AG09319 (cell line): ENCODE results near the gene KRT3.

ENCODE experiments used
- DNase-seq: peaks from one replicate; pipeline ENCODE4 v3.0.0-alpha.2; 2010; ENCODE audit warnings: low read depth; ENCODE audit errors: extremely low read depth
- TF ChIP-seq, protein P1 (sequence below): IDR thresholded peaks from 2 replicates; pipeline ENCODE4 v1.5.1; 2011; ENCODE audit warnings: low read depth, mild to moderate bottlenecking, inconsistent platforms, low read length, moderate library complexity

Gene KRT3

DNA sequence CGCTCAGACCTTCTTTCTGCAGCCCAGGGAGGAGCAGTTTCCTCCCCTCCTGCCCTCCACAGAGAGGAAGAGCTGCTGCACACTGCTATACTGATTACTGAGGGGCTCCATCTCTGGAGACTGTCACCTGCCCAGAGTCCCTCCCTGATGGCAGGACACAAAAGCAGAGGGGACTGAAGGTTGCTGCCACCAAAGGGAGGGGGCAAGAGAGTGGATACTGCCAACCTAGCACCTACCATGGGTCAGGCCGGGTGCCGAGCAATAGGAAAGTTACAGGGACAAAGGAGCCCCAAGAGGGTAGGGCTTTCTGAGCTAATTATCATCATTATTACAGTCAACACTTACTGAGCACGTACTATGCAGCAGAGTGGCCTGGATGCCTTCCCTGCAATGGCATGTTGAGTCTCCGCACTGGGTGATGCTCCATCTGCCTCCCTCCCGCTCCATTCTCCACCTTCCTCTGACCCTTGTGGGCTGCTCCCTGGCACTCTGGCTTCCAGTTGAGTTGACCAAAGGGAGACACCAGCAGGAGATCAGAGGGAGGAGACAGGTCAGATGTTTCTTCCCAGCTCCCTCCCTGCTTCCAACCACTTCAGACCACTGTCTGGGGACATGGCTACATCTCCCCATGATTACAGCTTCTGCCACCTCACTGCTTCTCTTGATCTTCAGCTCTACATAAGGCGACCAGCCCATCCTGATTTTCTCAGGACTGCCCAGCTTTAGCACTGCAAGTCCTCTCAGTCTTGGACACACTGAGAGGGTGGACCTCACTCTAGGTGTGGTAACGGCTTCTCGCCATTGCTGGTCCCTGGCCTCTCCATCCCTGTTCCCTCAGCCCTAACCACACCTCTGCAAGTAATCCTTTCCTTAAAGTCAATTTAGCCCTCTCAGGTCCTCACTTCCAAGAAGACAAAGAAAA lies 40.8 kb upstream of the KRT3 start:
- TF ChIP-seq, protein P1, sequence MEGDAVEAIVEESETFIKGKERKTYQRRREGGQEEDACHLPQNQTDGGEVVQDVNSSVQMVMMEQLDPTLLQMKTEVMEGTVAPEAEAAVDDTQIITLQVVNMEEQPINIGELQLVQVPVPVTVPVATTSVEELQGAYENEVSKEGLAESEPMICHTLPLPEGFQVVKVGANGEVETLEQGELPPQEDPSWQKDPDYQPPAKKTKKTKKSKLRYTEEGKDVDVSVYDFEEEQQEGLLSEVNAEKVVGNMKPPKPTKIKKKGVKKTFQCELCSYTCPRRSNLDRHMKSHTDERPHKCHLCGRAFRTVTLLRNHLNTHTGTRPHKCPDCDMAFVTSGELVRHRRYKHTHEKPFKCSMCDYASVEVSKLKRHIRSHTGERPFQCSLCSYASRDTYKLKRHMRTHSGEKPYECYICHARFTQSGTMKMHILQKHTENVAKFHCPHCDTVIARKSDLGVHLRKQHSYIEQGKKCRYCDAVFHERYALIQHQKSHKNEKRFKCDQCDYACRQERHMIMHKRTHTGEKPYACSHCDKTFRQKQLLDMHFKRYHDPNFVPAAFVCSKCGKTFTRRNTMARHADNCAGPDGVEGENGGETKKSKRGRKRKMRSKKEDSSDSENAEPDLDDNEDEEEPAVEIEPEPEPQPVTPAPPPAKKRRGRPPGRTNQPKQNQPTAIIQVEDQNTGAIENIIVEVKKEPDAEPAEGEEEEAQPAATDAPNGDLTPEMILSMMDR, result no peak
- no peak for DNase-seq

DNA sequence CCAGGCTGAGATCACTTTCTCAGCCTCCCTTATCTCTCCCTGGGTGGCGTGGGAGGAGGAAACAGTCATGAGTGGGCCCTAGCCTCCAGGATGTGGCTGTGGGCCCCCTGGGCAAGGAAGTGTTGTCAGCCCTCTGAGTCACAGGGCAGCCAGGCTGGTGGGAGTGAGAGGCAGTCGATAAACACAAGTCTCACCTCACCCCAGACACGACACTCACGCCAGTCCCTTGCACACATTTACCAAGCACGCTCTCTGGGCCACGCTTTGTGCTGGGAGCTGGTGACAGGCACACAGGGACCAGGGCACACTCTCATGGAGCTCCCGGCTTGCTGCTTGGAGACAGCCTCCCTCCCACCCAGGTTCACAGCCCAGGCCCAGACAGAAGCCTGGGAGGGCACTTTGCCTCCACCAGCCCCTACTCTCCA lies 40.1 kb upstream of the KRT3 start:
- TF ChIP-seq, protein P1, result no peak
- no peak for DNase-seq

DNA sequence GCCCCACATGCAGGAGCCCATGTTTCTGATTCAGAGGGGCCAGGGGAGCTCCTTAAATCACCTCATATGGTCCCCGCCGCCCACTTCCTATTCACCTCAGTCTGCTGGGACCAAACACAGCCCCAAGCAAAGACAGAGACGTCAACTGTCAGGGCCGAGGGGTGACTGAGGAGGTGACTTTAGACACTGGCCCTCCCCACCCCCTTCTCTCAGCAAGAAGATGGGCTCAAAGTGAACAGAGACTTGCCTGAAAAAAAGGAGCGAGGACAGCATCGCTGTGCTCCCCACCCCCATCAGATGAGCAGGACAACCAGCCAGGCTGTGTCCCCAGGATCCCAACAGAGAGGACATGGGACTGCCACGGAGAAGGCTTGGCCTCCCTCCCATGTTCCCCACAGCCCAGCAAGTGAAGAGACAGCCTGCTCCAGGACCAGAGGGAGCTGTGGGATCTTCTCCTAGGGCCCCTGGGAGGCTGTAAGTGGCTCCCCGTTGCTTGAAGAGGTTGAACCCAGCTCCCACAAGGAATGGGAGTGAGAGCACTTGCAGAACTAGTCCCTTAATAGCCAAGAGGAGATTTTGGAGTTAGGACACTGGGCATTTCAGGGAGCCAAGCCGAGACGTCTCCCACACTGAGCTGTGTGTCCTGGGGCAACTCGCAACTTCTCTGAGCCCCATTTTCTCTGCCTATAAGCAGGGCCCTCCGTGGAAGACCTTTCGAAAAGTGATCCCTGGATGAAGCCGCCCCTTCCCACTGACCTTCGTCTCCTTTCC lies 39.5 kb upstream of the KRT3 start:
- DNase-seq, result no peak
- TF ChIP-seq, protein P1, result no peak

DNA sequence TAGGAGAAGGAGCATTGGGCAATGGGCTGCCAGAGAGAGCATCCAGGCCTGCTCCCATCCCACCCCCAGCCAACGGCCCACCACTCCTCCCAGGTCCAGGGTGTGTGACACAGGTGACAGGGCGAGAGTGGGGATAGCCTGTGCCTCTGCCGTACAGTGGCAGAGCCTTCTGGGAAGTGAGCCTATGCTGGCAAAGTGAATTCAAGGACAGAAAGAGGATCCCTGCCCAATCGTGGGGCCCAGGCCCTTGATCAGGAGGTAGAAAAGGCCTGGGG lies 38.7 kb upstream of the KRT3 start:
- DNase-seq, result no peak
- TF ChIP-seq, protein P1, result no peak

DNA sequence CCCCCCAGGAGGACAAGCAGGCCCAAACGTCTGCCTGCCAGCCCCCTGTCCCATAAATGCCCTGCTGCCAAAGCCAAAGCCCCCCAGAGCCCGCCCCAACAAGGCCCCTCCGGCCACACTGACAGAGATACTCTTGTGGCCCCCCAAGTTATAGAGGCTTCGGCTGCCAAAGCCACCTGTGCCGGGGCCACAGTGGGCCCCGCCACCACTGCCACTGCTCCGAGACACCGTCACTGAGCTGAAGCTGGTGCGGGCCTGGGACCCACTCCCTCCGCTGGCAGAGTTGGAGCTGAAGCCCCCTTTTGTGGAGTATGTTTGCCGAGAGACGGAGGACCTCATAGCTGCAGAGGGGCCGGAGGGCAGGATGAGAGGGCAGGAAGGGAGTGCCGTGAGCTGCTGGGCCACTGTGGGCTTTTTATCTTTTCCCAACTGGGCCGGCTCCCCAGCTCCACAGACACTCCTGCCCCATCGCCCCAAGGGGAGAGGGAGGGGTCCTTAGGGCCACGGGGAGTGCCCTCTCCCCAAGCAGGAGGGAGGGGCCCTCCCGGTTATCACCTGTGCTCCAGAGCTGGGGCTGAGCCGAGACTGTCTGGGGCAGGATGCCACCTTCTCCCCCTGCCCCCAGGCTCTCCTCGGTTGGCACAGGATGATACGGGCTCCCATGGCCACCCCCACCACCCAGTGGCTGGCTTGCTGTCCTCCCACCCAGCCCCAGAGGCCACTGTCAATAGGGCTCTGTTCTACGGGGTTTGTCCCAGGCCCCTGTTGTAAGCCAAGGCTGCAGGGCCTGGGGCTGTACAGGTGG lies 38.2 kb upstream of the KRT3 start, which contains the start of gene KRT79:
Gene KRT79 (minus strand): TSS at position 390 of the 805 bp plus-strand sequence. CDS start 51 bp downstream, at position 339.
- no peak for DNase-seq
- TF ChIP-seq, protein P1, result no peak

DNA sequence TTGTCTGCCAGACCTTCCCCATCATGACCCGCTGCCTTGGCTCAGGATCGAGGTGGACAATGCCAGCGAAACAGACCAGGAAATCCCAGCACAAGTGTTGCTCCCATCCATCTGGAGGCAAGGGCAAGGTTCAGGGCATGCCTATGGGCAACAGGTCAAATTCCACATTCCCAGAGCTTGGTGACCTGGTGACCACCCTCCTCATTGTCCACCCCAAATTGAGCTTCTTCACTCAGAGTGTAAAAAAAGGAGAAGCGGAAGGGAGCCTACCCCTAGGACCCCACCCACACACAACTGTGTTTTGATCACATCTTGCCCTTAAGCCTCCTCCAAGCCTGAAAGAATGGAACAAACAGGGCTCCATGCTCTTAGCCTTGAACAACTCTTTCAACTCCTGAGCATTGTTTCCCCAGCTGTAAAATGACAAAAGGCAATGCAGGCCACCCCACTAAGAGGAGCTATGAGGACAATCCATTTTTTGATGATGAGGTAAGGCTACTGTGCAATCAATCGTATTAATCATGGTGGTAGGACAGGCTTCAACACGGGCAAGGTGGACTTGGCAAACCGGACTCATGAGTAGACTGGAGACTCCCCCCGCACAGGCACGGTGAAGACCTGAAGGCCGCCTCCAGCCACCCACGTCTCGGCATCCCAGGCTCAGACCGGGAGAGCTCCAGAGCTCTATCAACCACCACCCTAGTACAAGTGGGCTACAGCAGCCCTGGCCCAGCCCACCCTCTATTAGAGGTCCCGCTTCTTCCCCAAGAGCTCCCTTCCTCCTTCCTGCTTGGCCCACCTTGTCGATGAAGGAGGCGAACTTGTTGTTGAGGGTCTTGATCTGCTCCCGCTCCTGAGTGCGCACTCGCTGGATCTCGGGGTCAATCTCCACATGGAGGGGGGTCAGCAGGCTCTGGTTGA lies 37.3 kb upstream of the KRT3 start:
- DNase-seq, result no peak
- TF ChIP-seq, protein P1, result no peak
